H1 (cell line): ENCODE data around the gene TRIM38. TPM values are rescaled to one million over a fixed set of nuclear protein-coding genes. Genes with fewer than 3 reads are reported as not detected.

Source experiments
- CTCF ChIA-PET: fragments of 300-600 bp; sonication (Branson Sonifier 250); formaldehyde crosslinking; loops from one replicate; lab custom pipeline; 2021; ENCODE audit not compliant: partially characterized antibody; lab: Charles Lee
- POLR2A ChIA-PET: fragments of 300-600 bp; sonication (Branson Sonifier 250); formaldehyde crosslinking; loops from one replicate; lab custom pipeline; 2021; ENCODE audit warnings: inconsistent platforms; ENCODE audit not compliant: partially characterized antibody; lab: Charles Lee
- DNase-seq, 2 experiments: peaks; one replicate each; pipeline versions ENCODE4 v3.0.0 to v3.0.0-alpha.2; 2010 to 2022; ENCODE audit warnings: low spot score in 2 of 2, low read depth in 1 of 2, mixed read lengths in 1 of 2
- FAIRE-seq: peaks from 2 replicates; lab custom pipeline; 2011; peaks lifted over from hg19 to GRCh38; lab: Jason Lieb, UNC
- H2AFZ ChIP-seq: 2 replicates; pipeline ENCODE4 v1.8.1; 2012; ENCODE audit warnings: low read length, inconsistent platforms
- H2AK5ac ChIP-seq: 2 replicates; pipeline ENCODE4 v1.6.1; 2013; ENCODE audit warnings: low read depth, low read length
- H2BK120ac ChIP-seq: replicated peaks from 2 replicates; pipeline ENCODE3; 2013; ENCODE audit warnings: low read depth, low read length, inconsistent platforms
- H2BK12ac ChIP-seq: 2 replicates; pipeline ENCODE4 v1.6.1; 2013; ENCODE audit warnings: low read depth, low read length
- H2BK15ac ChIP-seq: 2 replicates; pipeline ENCODE4 v1.6.1; 2013; ENCODE audit warnings: low read length
- H2BK20ac ChIP-seq: 2 replicates; pipeline ENCODE4 v1.6.1; 2013; ENCODE audit warnings: low read length
- H2BK5ac ChIP-seq: 2 replicates; pipeline ENCODE4 v1.6.1; 2013; ENCODE audit warnings: low read depth, low read length
- H3K14ac ChIP-seq: 2 replicates; pipeline ENCODE4 v1.6.1; 2013; ENCODE audit warnings: inconsistent platforms; ENCODE audit not compliant: insufficient read length
- H3K18ac ChIP-seq: 2 replicates; pipeline ENCODE4 v1.6.1; 2013; ENCODE audit warnings: low read length; ENCODE audit errors: extremely low read depth
- H3K23ac ChIP-seq: 2 replicates; pipeline ENCODE4 v1.6.1; 2013; ENCODE audit warnings: inconsistent platforms; ENCODE audit not compliant: insufficient read length
- H3K23me2 ChIP-seq: 2 replicates; pipeline ENCODE4 v1.6.1; 2013; ENCODE audit warnings: low read depth, low read length
- H3K27ac ChIP-seq: 2 replicates; pipeline ENCODE4 v1.6.1; 2011; ENCODE audit warnings: low read depth, low read length, inconsistent platforms
- H3K27me3 ChIP-seq, 4 experiments: replicated peaks in 1 of 4; 1 replicate in 1 of 4; 2 replicates in 3 of 4; pipeline versions ENCODE4 v1.6.1 to v1.8.1; 2011 to 2013; ENCODE audit warnings: low read length in 3 of 4, mild to moderate bottlenecking in 3 of 4, inconsistent platforms in 2 of 4, mixed read lengths in 2 of 4, moderate library complexity in 1 of 4; ENCODE audit not compliant: control insufficient read depth in 3 of 4, insufficient read depth in 3 of 4; ENCODE audit errors: extremely low read depth in 1 of 4
- H3K36me3 ChIP-seq, 4 experiments: 2 replicates each; pipeline versions ENCODE4 v1.6.1 to v1.8.1; 2011 to 2013; ENCODE audit warnings: mild to moderate bottlenecking in 4 of 4, low read length in 3 of 4, moderate library complexity in 2 of 4, control low read depth in 1 of 4, inconsistent platforms in 1 of 4; ENCODE audit not compliant: insufficient read depth in 4 of 4, control insufficient read depth in 2 of 4
- H3K4ac ChIP-seq: replicated peaks from 2 replicates; pipeline ENCODE3; 2013; ENCODE audit warnings: low read length, low read depth, mixed read lengths, inconsistent platforms; ENCODE audit not compliant: insufficient read length
- H3K4me1 ChIP-seq, 4 experiments: replicated peaks in 1 of 4; 1 replicate in 1 of 4; 2 replicates in 3 of 4; pipeline versions ENCODE4 v1.6.1 to v1.8.1; 2011 to 2013; ENCODE audit warnings: low read length in 3 of 4, inconsistent platforms in 2 of 4, mixed read lengths in 1 of 4; ENCODE audit not compliant: insufficient read depth in 4 of 4, control insufficient read depth in 3 of 4
- H3K4me2 ChIP-seq, 2 experiments: 2 replicates each; pipeline versions ENCODE4 v1.6.1 to v1.8.1; 2011 to 2013; ENCODE audit warnings: low read depth in 2 of 2, low read length in 2 of 2, control low read depth in 1 of 2, inconsistent platforms in 1 of 2, mild to moderate bottlenecking in 1 of 2; ENCODE audit not compliant: insufficient read depth in 1 of 2
- H3K4me3 ChIP-seq, 4 experiments: fragments of 200-600, 300-600 bp in 1 of 4; sonication (generic), shearing (Covaris generic), sonication (Bioruptor Twin) in 1 of 4; 2 replicates each; pipeline versions ENCODE4 v1.5.1 to v1.8.1; 2011 to 2016; ENCODE audit warnings: low read length in 4 of 4, low read depth in 3 of 4, control low read depth in 2 of 4, inconsistent platforms in 2 of 4, mild to moderate bottlenecking in 2 of 4, mixed read lengths in 1 of 4, moderate library complexity in 1 of 4; ENCODE audit not compliant: insufficient read depth in 2 of 4; ENCODE audit errors: extremely low read depth in 1 of 4
- H3K56ac ChIP-seq: replicated peaks from 2 replicates; pipeline ENCODE3; 2013; ENCODE audit warnings: low read depth, mild to moderate bottlenecking, mixed read lengths, low read length, inconsistent platforms; ENCODE audit not compliant: insufficient read length
- H3K79me1 ChIP-seq: 2 replicates; pipeline ENCODE4 v1.6.1; 2013; ENCODE audit warnings: low read depth, low read length, control low read depth
- H3K79me2 ChIP-seq, 2 experiments: 2 replicates each; pipeline versions ENCODE4 v1.6.1 to v1.8.1; 2012 to 2013; ENCODE audit warnings: low read length in 2 of 2, mild to moderate bottlenecking in 2 of 2, inconsistent platforms in 1 of 2; ENCODE audit not compliant: insufficient read depth in 2 of 2, control insufficient read depth in 1 of 2
- H3K9ac ChIP-seq, 4 experiments: replicated peaks in 1 of 4; 1 replicate in 1 of 4; 2 replicates in 3 of 4; pipeline versions ENCODE4 v1.6.1 to v1.8.1; 2011 to 2013; ENCODE audit warnings: low read depth in 3 of 4, low read length in 3 of 4, control low read depth in 2 of 4, mild to moderate bottlenecking in 2 of 4, moderate library complexity in 2 of 4, inconsistent platforms in 1 of 4; ENCODE audit errors: extremely low read depth in 1 of 4
- H3K9me3 ChIP-seq, 2 experiments: 2 replicates each; pipeline versions ENCODE4 v1.6.1 to v1.8.1; 2012 to 2013; ENCODE audit warnings: mild to moderate bottlenecking in 2 of 2, moderate library complexity in 2 of 2, control low read depth in 1 of 2, inconsistent platforms in 1 of 2, low read depth in 1 of 2, low read length in 1 of 2, mixed read lengths in 1 of 2; ENCODE audit not compliant: insufficient read depth in 2 of 2
- H4K20me1 ChIP-seq, 2 experiments: replicated peaks in 1 of 2; 2 replicates each; pipeline versions ENCODE3 to v1.8.1; 2011 to 2013; ENCODE audit warnings: inconsistent platforms in 2 of 2, low read length in 2 of 2, mild to moderate bottlenecking in 1 of 2; ENCODE audit not compliant: insufficient read depth in 2 of 2, control insufficient read depth in 1 of 2
- H4K5ac ChIP-seq: 2 replicates; pipeline ENCODE4 v1.6.1; 2013; ENCODE audit warnings: low read length, low read depth, mixed read lengths, inconsistent platforms; ENCODE audit not compliant: insufficient read length
- H4K8ac ChIP-seq: 2 replicates; pipeline ENCODE4 v1.8.0; 2013; ENCODE audit warnings: mild to moderate bottlenecking, moderate library complexity, low read length, inconsistent platforms; ENCODE audit not compliant: insufficient read depth; ENCODE audit errors: extremely low read depth
- H4K91ac ChIP-seq: replicated peaks from 2 replicates; pipeline ENCODE3; 2013; ENCODE audit warnings: low read length, mixed read lengths, inconsistent platforms; ENCODE audit not compliant: insufficient read length
- BACH1 ChIP-seq: IDR thresholded peaks from 2 replicates; pipeline ENCODE4 v1.6.1; 2012; ENCODE audit warnings: low read length, improper control_type of control experiment
- CHD1 ChIP-seq: IDR thresholded peaks from 2 replicates; pipeline ENCODE4 v1.6.1; 2012; ENCODE audit warnings: low read depth, low read length, improper control_type of control experiment
- GABPA ChIP-seq: IDR thresholded peaks from 2 replicates; pipeline ENCODE4 v1.6.1; 2011; ENCODE audit warnings: mild to moderate bottlenecking, low read length, moderate library complexity, borderline replicate concordance; ENCODE audit not compliant: insufficient read depth
- JUND ChIP-seq: IDR thresholded peaks from 2 replicates; pipeline ENCODE4 v1.6.1; 2011; ENCODE audit warnings: mild to moderate bottlenecking, improper control_type of control experiment, low read length
- KDM1A ChIP-seq: fragments of 200-600, 300-600 bp; sonication (generic); IDR thresholded peaks from 2 replicates; pipeline ENCODE4 v1.7.1; 2016; ENCODE audit warnings: mild to moderate bottlenecking, low read length, borderline replicate concordance
- KDM5A ChIP-seq: fragments of 200-600 bp; IDR thresholded peaks from 2 replicates; pipeline ENCODE4 v1.7.1; 2012; ENCODE audit warnings: mild to moderate bottlenecking, low read length, inconsistent platforms, mixed read lengths
- PHF8 ChIP-seq: fragments of 200-600 bp; sonication (generic); conservative IDR thresholded peaks from 2 replicates; pipeline ENCODE4 v1.7.1; 2012; ENCODE audit warnings: low read depth, mild to moderate bottlenecking, inconsistent platforms, low read length, moderate library complexity
- TBP ChIP-seq: IDR thresholded peaks from 2 replicates; pipeline ENCODE4 v1.6.1; 2011; ENCODE audit warnings: low read depth, low read length, improper control_type of control experiment
- WGBS, 2 experiments: shearing (Covaris generic) in 1 of 2; methylation state at CpG; one replicate each; pipeline versions ENCODE4 v1.1.6 to v1.1.7; 2013 to 2015; ENCODE audit warnings: low lambda C conversion rate in 2 of 2, mixed read lengths in 2 of 2, inconsistent platforms in 1 of 2, low coverage in 1 of 2, missing lambda C conversion rate in 1 of 2; ENCODE audit not compliant: insufficient replicate concordance in 2 of 2, insufficient coverage in 1 of 2, insufficient read length in 1 of 2; ENCODE audit errors: extremely low coverage in 1 of 2, missing lambda C conversion rate in 1 of 2; 5-methylcytosine and 5-hydroxymethylcytosine counted together
- polyA plus RNA-seq, 7 experiments: library from polyadenylated mRNA; depleted of rRNA in 3 of 7; stranded (reverse) in 5 of 7; unstranded in 2 of 7; fragments of >200 nt in 5 of 7; fragments of 200-250 nt in 2 of 7; gene quantifications; 1 replicate in 5 of 7; 2 replicates in 1 of 7; 4 replicates in 1 of 7; pipeline versions ENCODE4 v1.2.1 to v1.2.3, GENCODE V29; 2011 to 2013; ENCODE audit warnings: missing spikeins in 2 of 7, mixed read lengths in 2 of 7
- total RNA-seq: library from RNA; stranded (reverse); fragmentation: NEBNext Ultra II Directional; extraction: Animal tissue kit (Norgen Biotek cat#: 25700); gene quantifications from 2 replicates; pipeline ENCODE4 v1.2.1, GENCODE V29; 2021

The TRIM38 gene
- total and polyA plus RNA-seq, 2 of the 8 experiments (the other 6 are each of a cell fraction or from before 2014, with no cell fraction given): 0.43 to 0.56 TPM

DNA sequence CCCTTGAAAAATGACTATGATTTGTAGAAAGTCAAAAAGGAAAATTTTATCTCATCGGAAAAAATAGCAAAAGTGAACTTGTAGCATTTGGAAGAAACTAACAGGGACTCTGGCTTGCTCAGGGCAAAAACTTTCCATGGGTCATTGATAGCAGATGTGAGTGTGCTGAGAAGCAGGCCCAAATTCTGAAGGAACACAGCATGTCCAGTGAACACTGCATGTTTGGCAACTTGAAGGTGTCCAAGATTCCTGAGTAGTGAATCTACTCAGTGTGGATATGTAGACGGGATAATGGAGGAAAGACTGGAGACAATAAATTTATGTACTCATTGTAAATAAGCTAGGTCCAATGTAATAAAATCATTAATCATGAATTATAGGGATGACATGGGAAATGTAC lies 40.3 kb upstream of the TRIM38 start:
- H3K27me3 ChIP-seq: no peaks in the 10 kb centered on the region
- no peak overlapping the region for H3K14ac ChIP-seq
- POLR2A ChIA-PET: no interaction called here
- no peak overlapping the region for H2BK5ac ChIP-seq
- H3K9me3 ChIP-seq: no peaks in the 10 kb centered on the region
- no peaks in the 10 kb centered on the region for H3K23me2 ChIP-seq
- FAIRE-seq: no peak
- H3K27ac ChIP-seq: no peak overlapping the region
- no peak overlapping the region for H4K91ac ChIP-seq
- H3K4me1 ChIP-seq: no peaks in the 10 kb centered on the region
- H3K79me1 ChIP-seq: no peaks in the 10 kb centered on the region
- no peak overlapping the region for H2AK5ac ChIP-seq
- H2BK20ac ChIP-seq: no peak overlapping the region
- no peak overlapping the region for H3K23ac ChIP-seq
- no peak overlapping the region for H4K5ac ChIP-seq
- CTCF ChIA-PET: no interaction called here
- H3K4me2 ChIP-seq: no peak overlapping the region
- no peak overlapping the region for H3K4me3 ChIP-seq
- no peaks in the 10 kb centered on the region for H4K20me1 ChIP-seq
- H3K36me3 ChIP-seq: no peaks in the 10 kb centered on the region
- no peak overlapping the region for H2BK15ac ChIP-seq
- no peak overlapping the region for H3K56ac ChIP-seq
- DNase-seq: no peak
- H2BK12ac ChIP-seq: no peak overlapping the region
- H2AFZ ChIP-seq: no peak overlapping the region
- H3K79me2 ChIP-seq: no peaks in the 10 kb centered on the region
- WGBS, 2 experiments: 93% methylated on average over 2 of the region's 2 CpGs; no CpG with 5 or more reads in 1 of the 2 experiments
- no peak overlapping the region for H3K9ac ChIP-seq
- no peak overlapping the region for H3K4ac ChIP-seq
- H3K18ac ChIP-seq: no peak overlapping the region
- no peak overlapping the region for H2BK120ac ChIP-seq
- no peak overlapping the region for H4K8ac ChIP-seq
- TF ChIP-seq PHF8 (no peak), KDM5A (no peak), TBP (no peak), KDM1A (no peak), GABPA (no peak), JUND (no peak), BACH1 (no peak), CHD1 (no peak)
- TF ChIP-seq, all 59 proteins: peak for 0
